Measurements from ENCODE around the gene HNRNPA2B1.

The HNRNPA2B1 gene

DNA sequence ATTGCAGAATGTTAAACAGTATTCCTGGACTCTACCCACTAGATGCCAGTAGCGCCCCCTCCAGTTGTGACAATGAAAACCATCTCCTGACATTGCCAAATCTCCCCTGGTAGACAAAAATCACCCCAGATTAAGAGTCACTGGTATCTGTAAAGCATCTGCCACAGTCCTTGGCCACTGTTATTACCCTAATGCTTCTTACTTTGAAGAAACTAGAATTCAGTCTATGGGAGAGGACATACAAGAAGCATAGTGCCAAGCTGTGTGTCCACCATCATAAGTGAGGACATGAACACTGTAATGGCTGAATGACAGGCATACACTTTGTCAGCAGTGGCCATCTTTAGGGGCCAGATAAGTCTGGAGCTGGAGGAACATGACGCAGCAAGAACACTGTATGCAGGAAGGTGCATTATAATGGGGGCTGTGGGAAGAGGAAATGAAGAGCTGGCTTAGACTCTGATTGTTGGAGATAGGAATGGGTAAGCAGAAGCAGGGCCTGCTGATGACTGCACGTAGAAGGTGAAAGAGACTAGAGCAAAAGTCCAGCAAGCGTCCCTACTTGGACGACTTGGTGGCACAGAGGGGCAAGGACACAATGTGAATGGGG is 33.5 kb upstream of the HNRNPA2B1 start:
- no peaks in the 10 kb centered on the region for H3K36me3 ChIP-seq
- H3K4me1 ChIP-seq: no peaks in the 10 kb centered on the region
- peaks cover 15% of the 10 kb centered on the region for H3K27me3 ChIP-seq
- TF ChIP-seq, protein P1, sequence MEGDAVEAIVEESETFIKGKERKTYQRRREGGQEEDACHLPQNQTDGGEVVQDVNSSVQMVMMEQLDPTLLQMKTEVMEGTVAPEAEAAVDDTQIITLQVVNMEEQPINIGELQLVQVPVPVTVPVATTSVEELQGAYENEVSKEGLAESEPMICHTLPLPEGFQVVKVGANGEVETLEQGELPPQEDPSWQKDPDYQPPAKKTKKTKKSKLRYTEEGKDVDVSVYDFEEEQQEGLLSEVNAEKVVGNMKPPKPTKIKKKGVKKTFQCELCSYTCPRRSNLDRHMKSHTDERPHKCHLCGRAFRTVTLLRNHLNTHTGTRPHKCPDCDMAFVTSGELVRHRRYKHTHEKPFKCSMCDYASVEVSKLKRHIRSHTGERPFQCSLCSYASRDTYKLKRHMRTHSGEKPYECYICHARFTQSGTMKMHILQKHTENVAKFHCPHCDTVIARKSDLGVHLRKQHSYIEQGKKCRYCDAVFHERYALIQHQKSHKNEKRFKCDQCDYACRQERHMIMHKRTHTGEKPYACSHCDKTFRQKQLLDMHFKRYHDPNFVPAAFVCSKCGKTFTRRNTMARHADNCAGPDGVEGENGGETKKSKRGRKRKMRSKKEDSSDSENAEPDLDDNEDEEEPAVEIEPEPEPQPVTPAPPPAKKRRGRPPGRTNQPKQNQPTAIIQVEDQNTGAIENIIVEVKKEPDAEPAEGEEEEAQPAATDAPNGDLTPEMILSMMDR (IDR thresholded peaks at IDR 0.05; ENCODE audit: low read depth, low read length): no peak
- H3K9me3 ChIP-seq: no peaks in the 10 kb centered on the region
- no peak overlapping the region for H3K4me3 ChIP-seq (ENCODE audit: low read depth, low read length)
- no peak for DNase-seq

DNA sequence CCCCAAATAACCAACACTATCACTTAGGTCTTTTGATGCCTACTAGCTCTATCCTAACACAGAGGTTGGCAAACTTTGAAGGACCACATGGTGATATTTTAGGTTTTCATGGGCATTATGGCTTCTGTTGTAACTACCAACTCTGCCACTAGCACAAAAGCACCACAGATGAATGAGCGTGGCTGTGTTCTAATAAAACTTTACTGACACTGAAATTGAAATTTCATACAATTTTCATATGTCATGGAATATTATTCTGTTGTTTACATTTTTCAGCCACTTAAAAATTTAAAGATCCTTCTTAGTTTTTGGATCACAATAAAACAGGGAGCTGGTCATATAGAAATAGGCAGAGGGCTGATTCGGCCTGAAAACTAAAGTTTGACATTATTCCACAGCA is 27.4 kb upstream of the HNRNPA2B1 start:
- Histone ChIP-seq H3K36me3 (no peaks in the 10 kb centered on the region), H3K27me3 (no peaks in the 10 kb centered on the region), H3K9me3 (no peaks in the 10 kb centered on the region), H3K4me1 (no peaks in the 10 kb centered on the region), H3K4me3 (ENCODE audit: low read depth, low read length) (no peak overlapping the region)
- TF ChIP-seq, protein P1 (IDR thresholded peaks at IDR 0.05; ENCODE audit: low read depth, low read length): no peak
- no peak for DNase-seq

- no peak for DNase-seq
- no peaks in the 10 kb centered on the region for H3K9me3 ChIP-seq
- TF ChIP-seq, protein P1 (IDR thresholded peaks at IDR 0.05; ENCODE audit: low read depth, low read length): no peak
- no peaks in the 10 kb centered on the region for H3K4me1 ChIP-seq
- H3K27me3 ChIP-seq: no peaks in the 10 kb centered on the region
- H3K36me3 ChIP-seq: no peaks in the 10 kb centered on the region
- H3K4me3 ChIP-seq (ENCODE audit: low read depth, low read length): no peak overlapping the region
Measured at GRCh38 chr7:26224359-26224758, 23.8 kb upstream of the HNRNPA2B1 start.

DNA sequence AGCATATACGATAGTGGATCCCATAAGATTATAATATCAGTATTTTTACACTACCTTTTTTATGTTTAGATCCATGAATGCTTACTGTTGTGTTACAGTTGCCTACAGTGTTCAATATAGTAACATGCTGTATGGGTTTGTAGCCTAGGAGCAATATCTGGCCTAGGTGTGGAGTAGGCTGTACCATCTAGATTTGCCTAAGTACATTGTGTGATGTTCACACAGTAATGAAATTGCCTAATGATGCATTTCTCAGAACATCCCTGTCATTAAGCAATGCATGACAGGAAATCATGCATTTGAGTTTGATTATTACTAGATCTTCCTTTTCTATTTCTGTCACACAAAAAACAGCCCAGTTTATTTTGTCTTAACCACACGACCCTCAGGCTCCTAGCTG is 15.5 kb upstream of the HNRNPA2B1 start:
- TF ChIP-seq, protein P1 (IDR thresholded peaks at IDR 0.05; ENCODE audit: low read depth, low read length): no peak
- H3K9me3 ChIP-seq: no peaks in the 10 kb centered on the region
- no peak for DNase-seq
- no peaks in the 10 kb centered on the region for H3K4me1 ChIP-seq
- H3K36me3 ChIP-seq: peaks cover 17% of the 10 kb centered on the region
- H3K27me3 ChIP-seq: no peaks in the 10 kb centered on the region
- no peak overlapping the region for H3K4me3 ChIP-seq (ENCODE audit: low read depth, low read length)

- TF ChIP-seq, protein P1 (IDR thresholded peaks at IDR 0.05; ENCODE audit: low read depth, low read length): no peak
- Histone ChIP-seq H3K36me3 (peaks cover 38% of the 10 kb centered on the region), H3K4me1 (no peaks in the 10 kb centered on the region), H3K4me3 (ENCODE audit: low read depth, low read length) (no peak overlapping the region), H3K27me3 (no peaks in the 10 kb centered on the region), H3K9me3 (no peaks in the 10 kb centered on the region)
- no peak for DNase-seq
Measured at GRCh38 chr7:26213807-26214515, 13.4 kb upstream of the HNRNPA2B1 start.

Data from BE2C (cell line).